Measurements from ENCODE around the gene TMIGD3.

GRCh38 chr1:111483166-111483565 is 20.3 kb downstream of the TMIGD3 start:
- no peak for TF ChIP-seq YY1 (IDR thresholded peaks at IDR 0.05; ENCODE audit: insufficient read depth, insufficient read length)
- TF ChIP-seq ZNF274 (IDR thresholded peaks at IDR 0.05; ENCODE audit: low read depth, low read length) = no peak

All from NT2/D1 (cell line).